NB4 (cell line): Measurements from ENCODE around the gene PRR19.

Experiments used
- DNase-seq: peaks from one replicate; pipeline ENCODE4 v3.0.0; 2010; ENCODE audit warnings: low read depth
- H3K4me3 ChIP-seq: one replicate; pipeline ENCODE4 v1.5.1; 2011; ENCODE audit warnings: mild to moderate bottlenecking, low read depth, low read length, moderate library complexity
- MYC ChIP-seq: IDR thresholded peaks from 2 replicates; pipeline ENCODE4 v1.6.1; 2011; ENCODE audit warnings: low read depth, low read length
- POLR2A ChIP-seq: IDR thresholded peaks from 2 replicates; pipeline ENCODE4 v1.6.1; 2011; ENCODE audit warnings: mild to moderate bottlenecking; ENCODE audit not compliant: insufficient read length; ENCODE audit errors: extremely low read depth
- TF ChIP-seq, protein P1 (sequence below): IDR thresholded peaks from one replicate; pipeline ENCODE4 v1.5.1; 2012; ENCODE audit warnings: low read depth, low read length
- TF ChIP-seq, protein P2 (sequence below): IDR thresholded peaks from 2 replicates; pipeline ENCODE4 v1.6.1; 2011; ENCODE audit warnings: low read depth, low read length

Gene PRR19

DNA sequence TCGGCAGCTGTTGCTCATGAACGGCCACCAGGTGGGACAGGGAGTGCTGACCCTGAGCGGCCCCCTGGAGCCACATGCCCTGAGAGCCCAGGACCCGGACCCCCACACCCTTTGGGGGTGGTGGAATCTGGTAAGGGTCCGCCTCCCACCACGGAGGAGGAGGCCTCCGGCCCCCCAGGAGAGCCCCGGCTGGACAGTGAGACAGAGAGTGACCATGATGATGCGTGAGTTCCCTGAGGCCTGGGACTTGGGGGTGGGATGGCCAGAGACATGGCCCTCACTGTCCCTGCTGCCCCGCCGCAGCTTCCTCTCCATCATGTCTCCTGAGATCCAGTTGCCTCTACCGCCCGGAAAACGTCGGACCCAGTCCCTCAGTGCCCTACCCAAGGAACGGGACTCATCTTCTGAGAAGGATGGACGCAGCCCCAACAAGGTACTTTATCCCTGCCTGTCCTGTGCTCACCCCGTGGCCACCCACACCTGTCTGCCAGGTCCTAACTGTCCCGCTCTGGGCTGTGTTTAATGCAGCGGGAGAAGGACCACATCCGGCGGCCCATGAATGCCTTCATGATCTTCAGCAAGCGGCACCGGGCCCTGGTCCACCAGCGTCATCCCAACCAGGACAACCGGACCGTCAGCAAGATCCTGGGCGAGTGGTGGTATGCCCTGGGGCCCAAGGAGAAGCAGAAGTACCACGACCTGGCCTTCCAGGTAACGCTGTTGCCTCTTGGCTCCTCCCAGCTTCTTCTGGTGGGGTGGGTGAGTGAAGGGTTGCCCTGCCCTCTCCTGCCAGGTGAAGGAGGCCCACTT is 14.7 kb upstream of the PRR19 start:
- TF ChIP-seq, protein P1, sequence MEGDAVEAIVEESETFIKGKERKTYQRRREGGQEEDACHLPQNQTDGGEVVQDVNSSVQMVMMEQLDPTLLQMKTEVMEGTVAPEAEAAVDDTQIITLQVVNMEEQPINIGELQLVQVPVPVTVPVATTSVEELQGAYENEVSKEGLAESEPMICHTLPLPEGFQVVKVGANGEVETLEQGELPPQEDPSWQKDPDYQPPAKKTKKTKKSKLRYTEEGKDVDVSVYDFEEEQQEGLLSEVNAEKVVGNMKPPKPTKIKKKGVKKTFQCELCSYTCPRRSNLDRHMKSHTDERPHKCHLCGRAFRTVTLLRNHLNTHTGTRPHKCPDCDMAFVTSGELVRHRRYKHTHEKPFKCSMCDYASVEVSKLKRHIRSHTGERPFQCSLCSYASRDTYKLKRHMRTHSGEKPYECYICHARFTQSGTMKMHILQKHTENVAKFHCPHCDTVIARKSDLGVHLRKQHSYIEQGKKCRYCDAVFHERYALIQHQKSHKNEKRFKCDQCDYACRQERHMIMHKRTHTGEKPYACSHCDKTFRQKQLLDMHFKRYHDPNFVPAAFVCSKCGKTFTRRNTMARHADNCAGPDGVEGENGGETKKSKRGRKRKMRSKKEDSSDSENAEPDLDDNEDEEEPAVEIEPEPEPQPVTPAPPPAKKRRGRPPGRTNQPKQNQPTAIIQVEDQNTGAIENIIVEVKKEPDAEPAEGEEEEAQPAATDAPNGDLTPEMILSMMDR = no peak
- TF ChIP-seq POLR2A (no peak), MYC (no peak)
- TF ChIP-seq, protein P2, sequence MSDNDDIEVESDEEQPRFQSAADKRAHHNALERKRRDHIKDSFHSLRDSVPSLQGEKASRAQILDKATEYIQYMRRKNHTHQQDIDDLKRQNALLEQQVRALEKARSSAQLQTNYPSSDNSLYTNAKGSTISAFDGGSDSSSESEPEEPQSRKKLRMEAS = no peak
- no peak overlapping the region for H3K4me3 ChIP-seq
- no peak for DNase-seq

DNA sequence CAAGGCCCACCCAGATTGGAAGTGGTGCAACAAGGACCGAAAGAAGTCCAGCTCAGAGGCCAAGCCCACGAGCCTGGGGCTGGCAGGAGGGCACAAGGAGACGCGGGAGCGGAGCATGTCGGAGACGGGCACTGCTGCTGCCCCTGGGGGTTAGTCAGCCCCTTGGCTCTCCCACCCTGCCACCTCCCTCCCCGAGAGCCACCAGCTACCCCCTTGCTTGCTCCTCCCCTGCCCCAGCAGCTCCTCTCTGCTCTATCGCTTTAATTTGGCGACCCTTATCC is 14.2 kb upstream of the PRR19 start:
- TF ChIP-seq, protein P1 = no peak
- TF ChIP-seq MYC = no peak
- no peak for TF ChIP-seq POLR2A
- TF ChIP-seq, protein P2 = no peak

DNA sequence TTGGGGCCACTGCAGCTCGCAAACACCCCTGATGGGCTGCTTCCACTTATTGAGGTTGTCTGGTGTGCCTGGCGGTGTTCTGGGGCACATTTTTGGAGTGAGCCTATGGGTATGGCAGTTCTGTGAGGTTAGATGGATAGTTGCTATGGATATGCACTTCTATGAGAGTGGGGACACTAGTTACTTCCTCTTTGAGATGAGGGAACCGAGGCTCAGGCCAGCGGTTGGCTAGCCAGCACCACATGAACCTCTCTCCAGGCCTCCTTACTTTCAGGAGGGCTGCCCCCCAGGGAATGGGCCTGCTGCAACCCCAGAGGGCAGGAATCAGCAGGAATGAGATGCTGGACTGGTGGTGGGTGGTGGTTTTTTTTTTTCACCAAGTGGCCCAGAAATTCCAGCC is 13.5 kb upstream of the PRR19 start:
- H3K4me3 ChIP-seq = no peak overlapping the region
- no peak for DNase-seq
- TF ChIP-seq POLR2A (no peak), MYC (no peak)
- TF ChIP-seq, protein P1 = no peak
- TF ChIP-seq, protein P2 = no peak

More for the DNA sequence above, 14.2 kb upstream of the PRR19 start:
- no peak for DNase-seq
- H3K4me3 ChIP-seq = no peak overlapping the region

DNA sequence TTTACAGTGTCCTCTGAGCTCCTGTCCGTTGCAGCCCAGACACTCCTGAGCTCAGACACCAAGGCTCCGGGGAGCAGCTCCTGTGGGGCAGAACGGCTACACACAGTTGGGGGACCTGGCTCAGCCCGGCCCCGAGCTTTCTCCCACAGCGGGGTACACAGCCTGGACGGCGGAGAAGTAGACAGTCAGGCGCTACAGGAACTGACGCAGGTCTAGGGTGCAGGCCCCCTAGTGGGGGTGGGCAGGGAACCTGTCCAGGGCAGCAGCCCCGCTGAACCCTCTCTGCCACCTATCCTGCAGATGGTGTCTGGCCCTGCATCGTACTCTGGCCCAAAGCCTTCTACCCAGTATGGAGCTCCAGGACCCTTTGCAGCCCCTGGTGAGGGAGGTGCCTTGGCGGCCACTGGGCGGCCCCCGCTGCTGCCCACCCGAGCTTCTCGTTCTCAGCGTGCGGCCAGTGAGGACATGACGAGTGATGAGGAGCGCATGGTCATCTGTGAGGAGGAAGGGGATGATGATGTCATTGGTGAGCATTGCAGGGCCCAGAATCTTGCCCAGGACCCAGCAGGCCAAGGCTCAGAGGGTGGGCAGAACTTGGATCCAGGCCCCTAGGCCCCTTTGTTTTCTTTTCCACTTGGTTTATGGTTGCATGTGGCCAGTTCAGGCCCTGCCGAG is 12.9 kb upstream of the PRR19 start:
- TF ChIP-seq, protein P1 = no peak
- TF ChIP-seq, protein P2 = no peak
- TF ChIP-seq MYC (no peak), POLR2A (no peak)
- H3K4me3 ChIP-seq = no peak overlapping the region
- DNase-seq = no peak

DNA sequence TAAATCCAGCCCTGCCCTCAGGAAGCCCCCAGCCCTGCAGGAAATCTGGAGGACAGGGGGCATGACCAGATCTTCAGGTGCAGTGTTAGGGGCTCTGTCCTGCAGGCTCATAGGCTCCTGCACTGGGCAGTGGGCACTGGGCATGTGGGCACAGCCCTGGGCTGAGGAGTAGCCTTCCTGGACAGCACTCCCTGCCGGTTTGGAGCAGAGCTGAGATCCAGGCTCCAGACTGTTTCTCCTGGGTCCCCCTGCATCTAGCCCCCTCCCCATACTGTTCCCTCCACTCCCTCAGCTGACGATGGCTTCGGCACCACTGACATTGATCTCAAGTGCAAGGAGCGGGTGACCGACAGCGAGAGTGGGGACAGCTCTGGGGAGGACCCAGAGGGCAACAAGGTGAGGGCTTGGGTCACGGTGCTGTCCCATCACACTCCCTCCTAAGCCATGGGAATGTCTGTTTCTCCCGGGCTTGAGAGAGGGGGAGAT is 12.3 kb upstream of the PRR19 start:
- TF ChIP-seq POLR2A (no peak), MYC (no peak)
- TF ChIP-seq, protein P2 = no peak
- TF ChIP-seq, protein P1 = no peak
- H3K4me3 ChIP-seq = no peak overlapping the region
- no peak for DNase-seq
